HCT116 (cell line): ENCODE data around the gene MAPK8IP3. TPM values are rescaled to one million over a fixed set of nuclear protein-coding genes. Genes with fewer than 3 reads are reported as not detected.

Source experiments
- ATAC-seq: fragments of 200-7000 bp; cut with Tn5 transposase; 2 replicates; pipeline ENCODE4 v1.9.1; 2020; ENCODE audit warnings: mild to moderate bottlenecking, moderate library complexity
- BruUV-seq: library from RNA; stranded (reverse); fragments of 400-500 nt; replicated peaks from 2 replicates; lab custom pipeline; 2021; lab: Mats Ljungman, UMichigan
- CTCF ChIA-PET: fragments of 300-600 bp; sonication (Branson Sonifier 250); formaldehyde crosslinking; loops from one replicate; lab custom pipeline; 2021; ENCODE audit warnings: antibody characterized with exemption; lab: Charles Lee
- POLR2A ChIA-PET: fragments of 300-600, 350-600 bp; sonication (Branson Sonifier 250); formaldehyde crosslinking; loops from one replicate; lab custom pipeline; 2021; ENCODE audit warnings: antibody characterized with exemption; lab: Charles Lee
- RAD21 ChIA-PET, 2 experiments: fragments of 300-600 bp; sonication (Branson Sonifier 250); formaldehyde crosslinking; loops; one replicate each; lab custom pipeline; 2023; ENCODE audit warnings: low total read pairs in 2 of 2; ENCODE audit not compliant: uncharacterized antibody in 2 of 2, unreplicated experiment in 2 of 2, low non-redundant PET in 1 of 2; lab: Charles Lee
- DNase-seq: peaks from one replicate; pipeline ENCODE4 v3.0.0-alpha.2; 2010; ENCODE audit warnings: low read depth, low spot score
- H2AFZ ChIP-seq: fragments of 200-600 bp; shearing (Covaris generic), sonication (generic); 2 replicates; pipeline ENCODE4 v1.6.1; 2017; ENCODE audit warnings: low read depth, mixed run types, mixed read lengths, antibody characterized with exemption, low read length; ENCODE audit not compliant: poor library complexity, severe bottlenecking
- H3K27ac ChIP-seq: 2 replicates; pipeline ENCODE4 v1.5.1; 2012; ENCODE audit warnings: low read depth, low read length
- H3K27me3 ChIP-seq: fragments of 200-600 bp; sonication (generic); 2 replicates; pipeline ENCODE4 v1.6.1; 2016; ENCODE audit warnings: mixed run types, low read length, mixed read lengths; ENCODE audit not compliant: insufficient read depth
- H3K36me3 ChIP-seq, 2 experiments: fragments of 200-500 bp in 1 of 2; fragments of 200-600 bp in 1 of 2; sonication (Bioruptor generic) in 1 of 2; sonication (generic) in 1 of 2; 2 replicates each; pipeline versions ENCODE4 v1.5.1 to v1.6.1; 2014 to 2016; ENCODE audit warnings: low read length in 2 of 2, inconsistent platforms in 1 of 2, mixed read lengths in 1 of 2, mixed run types in 1 of 2; ENCODE audit not compliant: insufficient read depth in 2 of 2, control insufficient read depth in 1 of 2
- H3K4me1 ChIP-seq, 2 experiments: fragments of 200-600 bp in 1 of 2; sonication (generic) in 1 of 2; 2 replicates each; pipeline versions ENCODE4 v1.5.1 to v1.6.1; 2012 to 2017; ENCODE audit warnings: low read length in 2 of 2, inconsistent platforms in 1 of 2, mild to moderate bottlenecking in 1 of 2, mixed read lengths in 1 of 2, mixed run types in 1 of 2, moderate library complexity in 1 of 2; ENCODE audit not compliant: insufficient read depth in 2 of 2, control insufficient read depth in 1 of 2
- H3K4me2 ChIP-seq: fragments of 200-600 bp; sonication (generic); 2 replicates; pipeline ENCODE4 v1.6.1; 2017; ENCODE audit warnings: mixed run types, low read length, mixed read lengths
- H3K4me3 ChIP-seq, 2 experiments: fragments of 200-600 bp in 1 of 2; sonication (generic) in 1 of 2; replicated peaks in 1 of 2; 2 replicates each; pipeline ENCODE4 v1.5.1; 2011 to 2016; ENCODE audit warnings: low read length in 2 of 2, control low read depth in 1 of 2, low read depth in 1 of 2, mild to moderate bottlenecking in 1 of 2, mixed read lengths in 1 of 2, mixed run types in 1 of 2
- H3K79me2 ChIP-seq: fragments of 200-600 bp; sonication (generic); 2 replicates; pipeline ENCODE4 v1.6.1; 2017; ENCODE audit warnings: mild to moderate bottlenecking, mixed run types, low read length, moderate library complexity, mixed read lengths; ENCODE audit not compliant: insufficient read depth
- H3K9ac ChIP-seq: fragments of 200-600 bp; sonication (generic); 2 replicates; pipeline ENCODE4 v1.6.1; 2016; ENCODE audit warnings: low read length, mixed read lengths
- H3K9me2 ChIP-seq: fragments of 200-600 bp; sonication (generic), shearing (Covaris generic); 2 replicates; pipeline ENCODE4 v1.6.1; 2017; ENCODE audit warnings: mixed run types, mild to moderate bottlenecking, moderate library complexity; ENCODE audit not compliant: insufficient read depth
- H3K9me3 ChIP-seq, 2 experiments: fragments of 200-500 bp in 1 of 2; fragments of 200-600 bp in 1 of 2; sonication (Bioruptor generic) in 1 of 2; sonication (generic) in 1 of 2; 2 replicates each; pipeline ENCODE4 v1.6.1; 2014 to 2017; ENCODE audit warnings: low read length in 2 of 2, mixed read lengths in 2 of 2, inconsistent platforms in 1 of 2, low read depth in 1 of 2, mild to moderate bottlenecking in 1 of 2, mixed run types in 1 of 2, moderate library complexity in 1 of 2; ENCODE audit not compliant: control insufficient read depth in 1 of 2, insufficient read depth in 1 of 2
- H4K20me1 ChIP-seq: fragments of 200-600 bp; sonication (generic), shearing (Covaris generic); 2 replicates; pipeline ENCODE4 v1.6.1; 2017; ENCODE audit warnings: mixed run types, mild to moderate bottlenecking, moderate library complexity; ENCODE audit not compliant: insufficient read depth
- CBX3 ChIP-seq: IDR thresholded peaks from 2 replicates; pipeline ENCODE4 v1.6.1; 2012; ENCODE audit warnings: low read depth
- CEBPB ChIP-seq: IDR thresholded peaks from 2 replicates; pipeline ENCODE4 v1.6.1; 2012; ENCODE audit warnings: low read depth
- EGR1 ChIP-seq: IDR thresholded peaks from 2 replicates; pipeline ENCODE4 v1.6.1; 2012; ENCODE audit warnings: low read depth
- ELF1 ChIP-seq: IDR thresholded peaks from 2 replicates; pipeline ENCODE4 v1.6.1; 2012; ENCODE audit warnings: low read depth, borderline replicate concordance
- EZH2 ChIP-seq: fragments of 200-600 bp; sonication (generic); IDR thresholded peaks from 2 replicates; pipeline ENCODE4 v1.6.1; 2017; ENCODE audit warnings: antibody characterized with exemption, mixed run types
- EZH2phosphoT487 ChIP-seq: fragments of 200-600 bp; IDR thresholded peaks from 2 replicates; pipeline ENCODE4 v1.6.1; 2018; ENCODE audit warnings: antibody characterized with exemption, borderline replicate concordance
- FOSL1 ChIP-seq: IDR thresholded peaks from 2 replicates; pipeline ENCODE4 v1.6.1; 2012; ENCODE audit warnings: low read depth
- POLR2A ChIP-seq: IDR thresholded peaks from 2 replicates; pipeline ENCODE4 v1.7.0; 2011; ENCODE audit warnings: borderline replicate concordance; ENCODE audit not compliant: insufficient read depth, insufficient read length; ENCODE audit errors: extremely low read depth
- RAD21 ChIP-seq: IDR thresholded peaks from 2 replicates; pipeline ENCODE4 v1.6.1; 2012; ENCODE audit warnings: low read depth, mild to moderate bottlenecking
- SP1 ChIP-seq: IDR thresholded peaks from 2 replicates; pipeline ENCODE4 v1.6.1; 2012; ENCODE audit warnings: low read depth
- SRF ChIP-seq: IDR thresholded peaks from 2 replicates; pipeline ENCODE4 v1.6.1; 2012; ENCODE audit warnings: low read depth
- TCF7L2 ChIP-seq: IDR thresholded peaks from 2 replicates; pipeline ENCODE4 v1.7.0; 2011; ENCODE audit warnings: borderline replicate concordance, inconsistent platforms; ENCODE audit not compliant: insufficient read depth, insufficient read length; ENCODE audit errors: extremely low read depth
- YY1 ChIP-seq: IDR thresholded peaks from 2 replicates; pipeline ENCODE4 v1.6.1; 2011; ENCODE audit warnings: low read length, low read depth, moderate library complexity, mild to moderate bottlenecking; ENCODE audit not compliant: insufficient replicate concordance; ENCODE audit errors: extremely low read depth
- ZFX ChIP-seq: fragments of 450-650 bp; IDR thresholded peaks from 2 replicates; pipeline ENCODE4 v1.6.1; 2017
- intact Hi-C: fragments of 100-400 bp; cut with micrococcal nuclease; formaldehyde crosslinking; loops from 2 replicates; pipeline ENCODE4 v1.10.0; 2022
- total RNA-seq: library from RNA; stranded (reverse); gene quantifications from one replicate; pipeline ENCODE4 v1.2.1, GENCODE V29; 2021; ENCODE audit not compliant: unreplicated experiment
- TF ChIP-seq, protein P1 (sequence below): IDR thresholded peaks from 2 replicates; pipeline ENCODE4 v1.6.1; 2012
- TF ChIP-seq, protein P2 (sequence below): IDR thresholded peaks from 2 replicates; pipeline ENCODE4 v1.6.1; 2011; ENCODE audit warnings: mild to moderate bottlenecking, low read length, moderate library complexity; ENCODE audit not compliant: insufficient replicate concordance; ENCODE audit errors: extremely low read depth
- TF ChIP-seq, protein P3 (sequence below): IDR thresholded peaks from 2 replicates; pipeline ENCODE4 v1.6.1; 2012; ENCODE audit warnings: low read depth

MAPK8IP3 gene
- total RNA-seq, 1 experiment from 2014 or later, result 75.3 TPM

DNA sequence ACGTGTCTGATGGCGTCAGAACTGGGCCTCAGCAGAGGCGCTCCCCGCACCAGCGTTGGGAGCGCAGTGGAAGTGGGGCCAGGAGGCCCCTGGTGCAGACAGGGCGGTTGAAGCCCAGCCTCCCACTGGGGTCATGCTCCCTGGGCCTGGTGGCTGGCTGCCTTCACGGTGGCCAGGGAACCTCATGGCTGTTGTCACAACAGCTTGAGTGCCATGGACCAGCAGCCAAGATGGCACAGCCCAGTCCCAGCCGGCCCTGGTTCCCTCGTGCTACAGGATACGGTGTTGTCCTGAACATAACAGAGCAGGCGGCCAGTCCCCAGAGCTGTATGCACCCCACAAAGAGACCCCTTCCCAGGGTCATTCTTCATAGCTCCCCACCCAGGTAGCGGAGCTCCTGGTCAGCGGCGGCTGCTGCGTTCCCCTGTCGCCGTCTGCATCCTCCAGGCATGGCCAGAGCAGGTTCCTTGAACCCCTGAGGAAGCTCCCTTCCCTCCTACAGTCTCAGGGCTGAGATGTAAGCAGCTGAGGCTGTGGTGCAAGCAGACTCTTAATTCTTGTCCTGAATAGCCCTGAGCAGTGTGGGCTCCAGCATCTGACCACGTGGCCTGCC, 35.7 kb downstream of the MAPK8IP3 start:
- no peak overlapping the region for H3K27ac ChIP-seq
- POLR2A ChIA-PET, result no interaction called here
- no TSS peak for BruUV-seq
- ATAC-seq, result no peak
- H3K9me3 ChIP-seq, result peaks cover 0 to 4% of the 10 kb centered on the region in 2 experiments; a peak in 2 of 4 replicates
- no peak for DNase-seq
- no peaks in the 10 kb centered on the region for H4K20me1 ChIP-seq
- no peaks in the 10 kb centered on the region for H3K9me2 ChIP-seq
- H3K4me3 ChIP-seq, result no peak overlapping the region
- RAD21 ChIA-PET, result interaction anchor here in 1 of 2 experiments (0.6 kb wide), 1 partner anchor 445 kb away, joined by 4 read pairs; no protein-coding TSS in a partner anchor
- H3K4me2 ChIP-seq, result no peak overlapping the region
- CTCF ChIA-PET, result no interaction called here
- intact Hi-C loops, result no loop called here
- TF ChIP-seq ELF1 (no peak), POLR2A (no peak), YY1 (no peak), SRF (no peak), ZFX (no peak), SP1 (no peak), EGR1 (no peak), TCF7L2 (no peak), EZH2 (no peak), FOSL1 (no peak), RAD21 (no peak), CEBPB (no peak), CBX3 (no peak), EZH2phosphoT487 (no peak)
- TF ChIP-seq, protein P1, sequence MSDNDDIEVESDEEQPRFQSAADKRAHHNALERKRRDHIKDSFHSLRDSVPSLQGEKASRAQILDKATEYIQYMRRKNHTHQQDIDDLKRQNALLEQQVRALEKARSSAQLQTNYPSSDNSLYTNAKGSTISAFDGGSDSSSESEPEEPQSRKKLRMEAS, result no peak
- TF ChIP-seq, protein P2, sequence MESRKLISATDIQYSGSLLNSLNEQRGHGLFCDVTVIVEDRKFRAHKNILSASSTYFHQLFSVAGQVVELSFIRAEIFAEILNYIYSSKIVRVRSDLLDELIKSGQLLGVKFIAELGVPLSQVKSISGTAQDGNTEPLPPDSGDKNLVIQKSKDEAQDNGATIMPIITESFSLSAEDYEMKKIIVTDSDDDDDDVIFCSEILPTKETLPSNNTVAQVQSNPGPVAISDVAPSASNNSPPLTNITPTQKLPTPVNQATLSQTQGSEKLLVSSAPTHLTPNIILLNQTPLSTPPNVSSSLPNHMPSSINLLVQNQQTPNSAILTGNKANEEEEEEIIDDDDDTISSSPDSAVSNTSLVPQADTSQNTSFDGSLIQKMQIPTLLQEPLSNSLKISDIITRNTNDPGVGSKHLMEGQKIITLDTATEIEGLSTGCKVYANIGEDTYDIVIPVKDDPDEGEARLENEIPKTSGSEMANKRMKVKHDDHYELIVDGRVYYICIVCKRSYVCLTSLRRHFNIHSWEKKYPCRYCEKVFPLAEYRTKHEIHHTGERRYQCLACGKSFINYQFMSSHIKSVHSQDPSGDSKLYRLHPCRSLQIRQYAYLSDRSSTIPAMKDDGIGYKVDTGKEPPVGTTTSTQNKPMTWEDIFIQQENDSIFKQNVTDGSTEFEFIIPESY, result no peak
- TF ChIP-seq, protein P3, sequence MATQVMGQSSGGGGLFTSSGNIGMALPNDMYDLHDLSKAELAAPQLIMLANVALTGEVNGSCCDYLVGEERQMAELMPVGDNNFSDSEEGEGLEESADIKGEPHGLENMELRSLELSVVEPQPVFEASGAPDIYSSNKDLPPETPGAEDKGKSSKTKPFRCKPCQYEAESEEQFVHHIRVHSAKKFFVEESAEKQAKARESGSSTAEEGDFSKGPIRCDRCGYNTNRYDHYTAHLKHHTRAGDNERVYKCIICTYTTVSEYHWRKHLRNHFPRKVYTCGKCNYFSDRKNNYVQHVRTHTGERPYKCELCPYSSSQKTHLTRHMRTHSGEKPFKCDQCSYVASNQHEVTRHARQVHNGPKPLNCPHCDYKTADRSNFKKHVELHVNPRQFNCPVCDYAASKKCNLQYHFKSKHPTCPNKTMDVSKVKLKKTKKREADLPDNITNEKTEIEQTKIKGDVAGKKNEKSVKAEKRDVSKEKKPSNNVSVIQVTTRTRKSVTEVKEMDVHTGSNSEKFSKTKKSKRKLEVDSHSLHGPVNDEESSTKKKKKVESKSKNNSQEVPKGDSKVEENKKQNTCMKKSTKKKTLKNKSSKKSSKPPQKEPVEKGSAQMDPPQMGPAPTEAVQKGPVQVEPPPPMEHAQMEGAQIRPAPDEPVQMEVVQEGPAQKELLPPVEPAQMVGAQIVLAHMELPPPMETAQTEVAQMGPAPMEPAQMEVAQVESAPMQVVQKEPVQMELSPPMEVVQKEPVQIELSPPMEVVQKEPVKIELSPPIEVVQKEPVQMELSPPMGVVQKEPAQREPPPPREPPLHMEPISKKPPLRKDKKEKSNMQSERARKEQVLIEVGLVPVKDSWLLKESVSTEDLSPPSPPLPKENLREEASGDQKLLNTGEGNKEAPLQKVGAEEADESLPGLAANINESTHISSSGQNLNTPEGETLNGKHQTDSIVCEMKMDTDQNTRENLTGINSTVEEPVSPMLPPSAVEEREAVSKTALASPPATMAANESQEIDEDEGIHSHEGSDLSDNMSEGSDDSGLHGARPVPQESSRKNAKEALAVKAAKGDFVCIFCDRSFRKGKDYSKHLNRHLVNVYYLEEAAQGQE, result no peak
- H3K79me2 ChIP-seq, result no peaks in the 10 kb centered on the region
- no peaks in the 10 kb centered on the region for H3K27me3 ChIP-seq
- no peak overlapping the region for H2AFZ ChIP-seq
- H3K4me1 ChIP-seq, result no peaks in the 10 kb centered on the region
- no peaks in the 10 kb centered on the region for H3K36me3 ChIP-seq
- H3K9ac ChIP-seq, result no peak overlapping the region
